Measurements from ENCODE around the gene LTBP3. TPM values are rescaled to one million over a fixed set of nuclear protein-coding genes. Genes with fewer than 3 reads are reported as not detected.

Gene LTBP3
- total and polyA plus RNA-seq, 3 donors from 2014 or later, result 58.1 to 126 (median 112) TPM

DNA sequence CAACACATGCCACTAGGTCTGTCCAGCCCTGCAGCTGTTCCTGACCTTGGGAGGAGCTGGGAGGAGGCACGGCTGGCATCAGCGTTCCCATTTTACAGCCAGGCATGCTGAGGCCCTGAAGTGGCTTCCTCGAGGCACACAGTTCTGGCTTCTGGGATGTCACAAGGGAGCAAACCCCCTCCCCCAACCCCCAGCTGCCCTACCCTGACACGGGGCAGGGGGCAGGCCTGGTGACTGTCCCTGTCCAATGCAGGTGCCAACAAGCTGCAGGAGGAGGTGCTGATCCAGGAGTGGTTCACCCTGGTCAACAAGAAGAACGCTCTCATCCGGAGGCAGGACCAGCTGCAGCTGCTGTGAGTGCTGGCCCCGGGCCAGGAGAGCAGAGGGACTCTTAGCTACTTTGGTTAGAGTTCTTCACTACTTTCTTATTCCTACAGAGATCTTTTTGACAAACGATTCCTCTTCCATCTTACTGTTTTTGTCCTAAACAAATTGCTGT is 32.1 kb upstream of the LTBP3 start:
- no peaks in the 10 kb centered on the region for H3K9me3 ChIP-seq
- no peak overlapping the region for H3K27ac ChIP-seq
- 40 to 46% methylated on average over 6 to 8 of the region's 8 CpGs for WGBS, 2 donors
- H3K4me1 ChIP-seq, result peaks cover 18% of the 10 kb centered on the region
- peak; percentile 67 for DNase-seq
- H3K27me3 ChIP-seq, result no peaks in the 10 kb centered on the region
- H3K36me3 ChIP-seq (ENCODE audit: low read depth, missing control alignments), result no peaks in the 10 kb centered on the region
- intact Hi-C loops (cut with DNase I; ENCODE audit: low total_unique reads), result no loop called here
- H3K4me3 ChIP-seq, result no peak overlapping the region
- TF ChIP-seq POLR2A (IDR thresholded peaks at IDR 0.05), result no peak
- TF ChIP-seq, protein P1, sequence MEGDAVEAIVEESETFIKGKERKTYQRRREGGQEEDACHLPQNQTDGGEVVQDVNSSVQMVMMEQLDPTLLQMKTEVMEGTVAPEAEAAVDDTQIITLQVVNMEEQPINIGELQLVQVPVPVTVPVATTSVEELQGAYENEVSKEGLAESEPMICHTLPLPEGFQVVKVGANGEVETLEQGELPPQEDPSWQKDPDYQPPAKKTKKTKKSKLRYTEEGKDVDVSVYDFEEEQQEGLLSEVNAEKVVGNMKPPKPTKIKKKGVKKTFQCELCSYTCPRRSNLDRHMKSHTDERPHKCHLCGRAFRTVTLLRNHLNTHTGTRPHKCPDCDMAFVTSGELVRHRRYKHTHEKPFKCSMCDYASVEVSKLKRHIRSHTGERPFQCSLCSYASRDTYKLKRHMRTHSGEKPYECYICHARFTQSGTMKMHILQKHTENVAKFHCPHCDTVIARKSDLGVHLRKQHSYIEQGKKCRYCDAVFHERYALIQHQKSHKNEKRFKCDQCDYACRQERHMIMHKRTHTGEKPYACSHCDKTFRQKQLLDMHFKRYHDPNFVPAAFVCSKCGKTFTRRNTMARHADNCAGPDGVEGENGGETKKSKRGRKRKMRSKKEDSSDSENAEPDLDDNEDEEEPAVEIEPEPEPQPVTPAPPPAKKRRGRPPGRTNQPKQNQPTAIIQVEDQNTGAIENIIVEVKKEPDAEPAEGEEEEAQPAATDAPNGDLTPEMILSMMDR (IDR thresholded peaks at IDR 0.05), result no peak

DNA sequence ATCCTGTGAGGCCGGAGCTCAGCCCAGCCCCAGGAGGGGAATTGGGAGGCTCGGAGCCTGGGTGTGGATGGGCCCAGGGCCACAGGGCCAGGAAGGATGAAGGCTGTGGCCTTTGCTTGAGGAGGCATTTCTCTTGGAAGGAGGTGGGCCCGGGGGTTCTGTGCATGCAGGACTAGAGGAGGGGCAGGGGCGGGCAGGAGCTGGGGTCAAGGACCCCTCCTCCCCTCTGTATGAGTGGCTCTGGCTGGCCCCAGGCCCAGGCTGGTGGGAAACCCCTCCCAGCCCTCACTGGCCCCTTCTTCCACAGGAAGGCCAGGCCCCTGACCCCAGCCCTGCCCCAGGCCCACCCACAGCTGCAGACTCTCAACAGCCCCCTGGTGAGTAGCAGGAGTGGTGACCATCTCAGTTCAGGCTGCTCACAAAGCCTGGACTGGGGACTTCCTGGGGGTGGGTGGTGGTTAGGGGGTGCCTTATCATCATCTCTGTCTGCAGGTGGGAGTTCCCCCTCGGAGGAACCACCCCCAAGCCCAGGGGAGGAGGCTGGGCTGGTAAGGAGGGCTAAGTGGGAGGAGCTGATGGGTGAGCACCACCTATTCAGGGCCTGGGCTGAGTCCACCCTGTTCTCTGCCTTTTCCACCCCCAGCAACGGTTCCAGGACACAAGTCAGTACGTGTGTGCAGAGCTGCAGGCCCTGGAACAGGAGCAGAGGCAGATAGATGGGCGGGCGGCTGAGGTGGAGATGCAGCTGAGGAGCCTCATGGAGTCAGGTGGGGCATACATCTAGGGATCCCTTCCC is 31.5 kb upstream of the LTBP3 start:
- Histone ChIP-seq H3K27ac (no peak overlapping the region), H3K27me3 (no peaks in the 10 kb centered on the region), H3K36me3 (ENCODE audit: low read depth, missing control alignments) (no peaks in the 10 kb centered on the region), H3K4me1 (peaks cover 18% of the 10 kb centered on the region), H3K9me3 (no peaks in the 10 kb centered on the region), H3K4me3 (no peak overlapping the region)
- no peak for TF ChIP-seq POLR2A (IDR thresholded peaks at IDR 0.05)
- TF ChIP-seq, protein P1 (IDR thresholded peaks at IDR 0.05), result no peak
- intact Hi-C loops (cut with DNase I; ENCODE audit: low total_unique reads), result no loop called here
- no peak for DNase-seq
- WGBS, 2 donors, result 63 to 70% methylated on average over 4 to 9 of the region's 9 CpGs

DNA sequence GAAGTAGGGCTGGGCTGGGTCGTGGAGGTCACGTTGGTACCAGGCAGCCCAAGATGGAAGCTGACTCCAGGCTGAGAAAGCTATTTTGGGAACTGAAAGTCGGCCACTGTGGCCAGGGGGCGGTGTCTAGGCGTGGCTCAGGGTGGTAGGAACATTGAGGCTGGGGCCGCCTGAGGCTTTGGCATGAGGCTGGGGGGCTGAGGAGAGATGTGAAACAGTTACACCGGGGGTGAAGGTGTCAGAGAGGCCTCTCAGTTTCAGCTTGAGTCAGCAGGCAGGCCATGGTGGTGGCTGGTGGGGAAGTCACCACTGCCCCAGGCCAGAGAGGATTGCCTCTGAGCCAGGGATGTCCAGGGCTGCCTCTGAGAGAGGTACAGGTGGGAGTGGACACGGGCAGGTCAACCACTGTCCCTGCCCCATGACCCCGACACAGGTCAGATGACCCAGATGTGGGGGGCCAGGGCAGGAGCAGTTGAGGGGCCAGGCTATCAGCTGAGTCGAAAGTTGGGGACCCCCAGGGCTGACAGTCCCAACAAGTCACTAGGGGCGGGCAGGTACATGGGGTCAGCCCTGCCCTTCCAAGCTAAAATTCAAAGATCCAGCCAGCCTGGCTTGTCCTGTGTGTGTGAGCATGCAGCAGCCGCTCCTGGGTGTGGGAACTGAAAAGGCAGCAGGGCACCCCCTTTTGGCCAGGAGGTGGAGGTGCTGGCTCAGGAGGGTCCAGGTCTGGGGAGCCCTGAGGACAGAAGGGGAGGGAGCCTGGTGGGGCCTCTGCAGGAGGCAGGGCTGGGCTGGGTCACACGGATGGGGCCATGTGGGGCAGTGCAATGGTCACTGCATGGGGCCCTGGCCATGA is 30.3 kb upstream of the LTBP3 start:
- TF ChIP-seq, protein P1 (IDR thresholded peaks at IDR 0.05), result peak; percentile 42 to 63 (median 44)
- no peak for TF ChIP-seq POLR2A (IDR thresholded peaks at IDR 0.05)
- H3K9me3 ChIP-seq, result no peaks in the 10 kb centered on the region
- 65 to 66% methylated on average over 11 to 13 of the region's 13 CpGs for WGBS, 2 donors
- H3K4me3 ChIP-seq, result no peak overlapping the region
- peak overlapping the region; percentile 58 to 74 for H3K27ac ChIP-seq
- intact Hi-C loops (cut with DNase I; ENCODE audit: low total_unique reads), result no loop called here
- H3K4me1 ChIP-seq, result peaks cover 15% of the 10 kb centered on the region
- no peaks in the 10 kb centered on the region for H3K27me3 ChIP-seq
- no peaks in the 10 kb centered on the region for H3K36me3 ChIP-seq (ENCODE audit: low read depth, missing control alignments)
- peak; percentile 62 for DNase-seq

DNA sequence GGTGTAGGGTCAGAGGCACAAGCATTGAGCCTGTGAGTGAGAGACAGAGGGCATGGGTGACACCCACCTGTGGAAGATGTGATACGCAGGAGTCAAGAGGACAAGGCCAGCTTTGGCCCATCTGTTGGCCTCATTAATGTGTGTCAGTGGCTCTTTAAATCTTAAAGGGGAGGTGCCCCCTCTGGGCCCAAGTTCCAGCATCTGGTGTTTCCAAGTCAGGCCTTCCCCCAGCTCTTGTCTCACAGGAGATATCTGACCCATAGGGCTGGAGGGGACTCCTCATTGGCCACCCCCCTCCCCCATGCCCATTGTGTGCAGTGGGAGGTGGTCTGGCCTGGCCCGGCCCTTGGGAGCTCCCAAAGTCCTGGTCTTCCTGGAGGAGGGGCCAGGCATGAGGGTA is 28.5 kb upstream of the LTBP3 start:
- no peak for TF ChIP-seq POLR2A (IDR thresholded peaks at IDR 0.05)
- TF ChIP-seq, protein P1 (IDR thresholded peaks at IDR 0.05), result no peak
- no peak for DNase-seq
- Histone ChIP-seq H3K4me1 (peaks cover 14% of the 10 kb centered on the region), H3K9me3 (no peaks in the 10 kb centered on the region), H3K36me3 (ENCODE audit: low read depth, missing control alignments) (no peaks in the 10 kb centered on the region), H3K27ac (no peak overlapping the region), H3K4me3 (no peak overlapping the region), H3K27me3 (no peaks in the 10 kb centered on the region)
- 67 to 80% methylated on average over 1 to 2 of the region's 2 CpGs for WGBS, 2 donors
- intact Hi-C loops (cut with DNase I; ENCODE audit: low total_unique reads), result no loop called here
